Measurements from ENCODE around the gene URI1. TPM values are rescaled to one million over a fixed set of nuclear protein-coding genes. Genes with fewer than 3 reads are reported as not detected.

URI1 gene
- total RNA-seq (ENCODE audit: unreplicated experiment): 43.7 TPM
- long read RNA-seq, partial matches to known transcripts: 1 of 1 reads
- long read RNA-seq, other reads (novel, unspliced or antisense): 0 of 1 reads

- no peak for TF ChIP-seq CTCF (IDR thresholded peaks at IDR 0.05; ENCODE audit: partially characterized antibody, unreplicated experiment)
- peak within 1 kb of the TSS; percentile 97 for H3K4me3 Mint-ChIP-seq (ENCODE audit: unreplicated experiment)
- H3K27ac Mint-ChIP-seq (ENCODE audit: unreplicated experiment): peak within 1 kb of the TSS; percentile 90
- peaks cover 4% of the 10 kb centered on the region for H3K9me3 Mint-ChIP-seq (ENCODE audit: unreplicated experiment)
- peaks cover 10% of the 10 kb centered on the region for H3K4me1 Mint-ChIP-seq (ENCODE audit: low read depth, unreplicated experiment)
- H3K27me3 Mint-ChIP-seq (ENCODE audit: unreplicated experiment): peaks cover 5% of the 10 kb centered on the region
- DNase-seq: peak; percentile 98
- peaks cover 5% of the 10 kb centered on the region for H3K36me3 Mint-ChIP-seq (ENCODE audit: unreplicated experiment)
These were observed at the start of gene URI1 for GRCh38 chr19:29941828-29942403. URI1 (plus strand) TSS chr19:29942239; CDS start chr19:29942548, 309 bp downstream.

- DNase-seq: no peak
- no peak overlapping the region for H3K27ac Mint-ChIP-seq (ENCODE audit: unreplicated experiment)
- H3K9me3 Mint-ChIP-seq (ENCODE audit: unreplicated experiment): peaks cover 1% of the 10 kb centered on the region
- no peak for TF ChIP-seq CTCF (IDR thresholded peaks at IDR 0.05; ENCODE audit: partially characterized antibody, unreplicated experiment)
- no peaks in the 10 kb centered on the region for H3K36me3 Mint-ChIP-seq (ENCODE audit: unreplicated experiment)
- no peaks in the 10 kb centered on the region for H3K4me1 Mint-ChIP-seq (ENCODE audit: low read depth, unreplicated experiment)
- H3K4me3 Mint-ChIP-seq (ENCODE audit: unreplicated experiment): no peak overlapping the region
- H3K27me3 Mint-ChIP-seq (ENCODE audit: unreplicated experiment): no peaks in the 10 kb centered on the region
These were observed 48.3 kb upstream of the URI1 start for GRCh38 chr19:29893606-29894284.

GRCh38 chr19:29896802-29897201 lies 45.2 kb upstream of the URI1 start:
- Mint-ChIP-seq H3K4me1 (ENCODE audit: low read depth, unreplicated experiment) (no peaks in the 10 kb centered on the region), H3K4me3 (ENCODE audit: unreplicated experiment) (no peak overlapping the region), H3K9me3 (ENCODE audit: unreplicated experiment) (peaks cover 1% of the 10 kb centered on the region), H3K27me3 (ENCODE audit: unreplicated experiment) (no peaks in the 10 kb centered on the region), H3K27ac (ENCODE audit: unreplicated experiment) (no peak overlapping the region), H3K36me3 (ENCODE audit: unreplicated experiment) (no peaks in the 10 kb centered on the region)
- TF ChIP-seq CTCF (IDR thresholded peaks at IDR 0.05; ENCODE audit: partially characterized antibody, unreplicated experiment): no peak
- no peak for DNase-seq

GRCh38 chr19:29897466-29897865 lies 44.6 kb upstream of the URI1 start:
- Mint-ChIP-seq H3K9me3 (ENCODE audit: unreplicated experiment) (peaks cover 1% of the 10 kb centered on the region), H3K36me3 (ENCODE audit: unreplicated experiment) (no peaks in the 10 kb centered on the region), H3K27me3 (ENCODE audit: unreplicated experiment) (no peaks in the 10 kb centered on the region), H3K4me1 (ENCODE audit: low read depth, unreplicated experiment) (no peaks in the 10 kb centered on the region), H3K27ac (ENCODE audit: unreplicated experiment) (no peak overlapping the region), H3K4me3 (ENCODE audit: unreplicated experiment) (no peak overlapping the region)
- TF ChIP-seq CTCF (IDR thresholded peaks at IDR 0.05; ENCODE audit: partially characterized antibody, unreplicated experiment): no peak
- DNase-seq: no peak

GRCh38 chr19:29904017-29904416 lies 38.0 kb upstream of the URI1 start:
- Mint-ChIP-seq H3K9me3 (ENCODE audit: unreplicated experiment) (no peaks in the 10 kb centered on the region), H3K27me3 (ENCODE audit: unreplicated experiment) (no peaks in the 10 kb centered on the region), H3K36me3 (ENCODE audit: unreplicated experiment) (no peaks in the 10 kb centered on the region), H3K4me1 (ENCODE audit: low read depth, unreplicated experiment) (no peaks in the 10 kb centered on the region), H3K27ac (ENCODE audit: unreplicated experiment) (no peak overlapping the region), H3K4me3 (ENCODE audit: unreplicated experiment) (no peak overlapping the region)
- TF ChIP-seq CTCF (IDR thresholded peaks at IDR 0.05; ENCODE audit: partially characterized antibody, unreplicated experiment): no peak
- no peak for DNase-seq
